NCI-H82 treated with DMSO at 0.1 percent for 48 hours (cell line): ENCODE measurements around the gene FAM200A.
A peak's percentile ranks its signal among the peaks of the same experiment; 100 is the strongest.
"Not testable (repeated sequence)": the region's sequence is repeated elsewhere in the genome, so short reads cannot be mapped to it uniquely, and the experiment has no call there.

ENCODE experiments used
- DNase-seq: peaks from one replicate; lab custom pipeline; 2025; ENCODE audit not compliant: unreplicated experiment; lab: John Stamatoyannopoulos, UW

Gene FAM200A

GRCh38 chr7:99559175-99559915 is 7.4 kb upstream of the FAM200A start:
- DNase-seq: no peak

DNA sequence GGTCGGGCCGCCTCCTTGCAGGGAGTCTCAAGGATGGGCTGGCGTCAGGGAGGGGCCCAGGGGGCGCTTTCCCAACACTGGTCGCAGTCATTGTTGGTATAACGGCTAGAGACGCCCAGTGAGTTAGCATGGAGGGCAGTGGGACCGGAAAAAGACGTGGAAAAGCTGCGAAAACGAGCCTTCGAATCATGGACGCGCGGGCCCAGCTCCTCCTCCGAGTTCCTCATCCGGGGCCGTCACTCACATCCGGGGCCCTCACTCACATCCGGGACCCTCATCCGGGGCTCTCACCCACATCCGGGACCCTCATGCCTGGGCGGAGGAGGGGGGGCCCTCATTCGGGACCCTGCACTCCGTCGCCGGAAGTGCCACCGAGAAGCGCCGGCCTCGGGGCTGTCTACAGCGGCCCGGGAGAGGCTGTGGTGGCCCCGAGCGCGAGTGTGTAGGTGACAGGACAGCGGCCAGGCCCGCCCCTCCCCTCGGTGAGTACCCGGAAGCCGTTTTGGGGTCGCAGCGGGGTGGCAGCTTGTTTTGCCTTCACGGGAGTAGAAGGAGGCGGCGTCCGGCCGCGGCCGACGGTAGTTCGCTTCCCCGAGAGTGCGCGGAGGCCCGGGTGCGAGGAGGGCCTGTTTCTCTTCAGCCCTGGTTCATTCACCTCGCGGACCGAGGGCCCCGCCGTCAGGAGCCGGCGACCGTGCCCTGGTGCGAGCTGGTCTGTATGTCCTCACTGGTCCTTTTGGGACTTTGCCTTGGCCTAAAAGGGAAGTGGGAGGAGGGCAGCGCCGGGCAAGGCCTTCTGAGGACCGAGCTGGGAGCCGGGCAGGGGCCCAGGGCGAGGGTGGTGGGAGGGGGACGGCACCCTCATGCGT is 6.6 kb upstream of the FAM200A start, which contains the start of gene ZNF655:
Gene ZNF655 (plus strand): TSS at position 337 of the 869 bp plus-strand sequence. CDS start 1,918 bp downstream, outside the sequence.
- DNase-seq: peak; percentile 73

DNA sequence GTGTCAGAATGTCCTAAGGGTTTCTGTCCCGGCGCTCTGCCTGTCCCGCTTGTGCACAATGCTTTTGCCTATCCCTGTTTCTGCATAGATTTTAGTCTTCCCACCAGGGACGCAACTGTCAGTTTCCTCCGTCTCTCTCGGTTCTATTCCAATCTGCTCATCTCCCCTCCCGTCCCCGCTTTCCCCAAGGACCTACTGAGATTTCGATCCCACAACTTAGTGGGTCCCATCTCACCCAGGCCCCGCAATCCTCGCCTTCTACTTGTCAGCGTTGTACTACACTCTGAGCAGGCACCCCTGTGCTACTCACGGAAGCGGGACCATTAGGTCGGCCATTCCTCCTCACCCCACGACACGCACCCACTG is 6.0 kb upstream of the FAM200A start:
- DNase-seq: no peak

DNA sequence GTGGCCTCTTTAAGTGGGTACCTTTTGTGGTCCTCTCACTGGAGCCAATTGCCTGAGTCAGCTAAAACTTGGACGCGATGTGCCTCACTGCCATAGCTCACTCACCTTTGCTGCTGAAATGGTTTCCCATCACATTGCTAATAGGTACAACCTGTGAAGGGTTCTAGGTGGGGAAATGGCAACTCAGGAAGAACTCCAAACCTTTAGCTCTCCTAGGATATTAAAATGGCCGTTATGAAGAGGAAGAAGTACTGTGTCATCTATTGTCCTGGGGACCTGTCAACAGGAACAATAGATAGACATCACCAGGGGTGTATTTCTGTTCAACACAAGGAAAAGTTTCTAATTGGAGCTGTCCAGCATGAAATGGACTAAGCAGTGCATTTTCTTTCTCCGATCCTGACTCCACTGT is 5.3 kb upstream of the FAM200A start:
- DNase-seq: no peak

DNA sequence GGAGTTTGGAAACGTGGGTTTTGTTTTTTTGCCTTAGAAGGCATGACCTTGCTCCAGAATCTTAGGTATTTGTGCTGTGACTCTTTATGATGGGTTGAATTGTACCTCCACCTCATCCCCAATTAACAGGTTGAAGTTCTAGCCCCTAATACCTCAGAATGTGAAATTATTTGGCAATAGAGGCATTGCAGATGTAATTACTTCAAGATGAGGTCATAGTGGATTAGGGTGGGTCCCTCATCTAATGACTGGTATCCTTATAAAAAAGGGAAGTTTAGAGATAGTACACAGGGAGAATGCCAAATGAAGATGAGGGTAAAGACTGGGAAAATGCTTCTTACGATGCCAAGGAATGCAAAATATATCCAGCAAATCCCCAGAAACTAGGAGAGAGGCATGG is 3.0 kb upstream of the FAM200A start:
- DNase-seq: no peak

- DNase-seq: no peak
These were observed 1.1 kb upstream of the FAM200A start for GRCh38 chr7:99553039-99553438.

DNA sequence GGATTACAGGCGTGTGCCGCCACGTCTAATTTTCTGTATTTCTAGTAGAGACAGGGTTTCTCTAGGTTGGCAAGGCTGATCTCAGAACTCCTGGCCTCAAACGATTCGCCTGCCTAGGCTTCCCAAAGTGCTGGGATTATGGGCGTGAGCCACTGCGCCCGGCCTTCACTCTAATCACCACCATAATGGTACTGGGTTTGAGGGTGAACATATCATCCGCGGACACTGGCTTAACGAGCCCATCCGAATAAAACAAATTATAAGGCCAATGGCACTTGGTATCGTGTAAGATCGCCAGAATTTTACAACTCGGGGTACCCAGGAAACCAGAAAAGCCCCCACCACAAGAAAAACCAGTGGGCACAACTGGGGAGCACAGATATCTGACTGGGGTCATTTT is 580 bp downstream of the FAM200A start:
- DNase-seq: no peak

DNA sequence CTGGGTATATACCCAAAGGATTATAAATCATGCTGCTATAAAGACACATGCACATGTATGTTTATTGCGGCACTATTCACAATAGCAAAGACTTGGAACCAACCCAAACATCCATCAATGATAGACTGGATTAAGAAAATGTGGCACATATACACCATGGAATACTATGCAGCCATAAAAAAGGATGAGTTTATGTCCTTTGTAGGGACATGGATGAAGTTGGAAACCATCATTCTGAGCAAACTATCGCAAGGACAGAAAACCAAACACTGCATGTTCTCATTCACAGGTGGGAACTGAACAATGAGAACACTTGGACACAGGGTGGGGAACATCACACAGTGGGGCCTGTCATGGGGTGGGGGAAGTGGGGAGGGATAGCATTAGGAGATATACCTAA is 2.4 kb downstream of the FAM200A start:
- DNase-seq: not testable (repeated sequence)

- not testable (repeated sequence) for DNase-seq
These were observed 6.6 kb downstream of the FAM200A start for GRCh38 chr7:99545308-99545707.

DNA sequence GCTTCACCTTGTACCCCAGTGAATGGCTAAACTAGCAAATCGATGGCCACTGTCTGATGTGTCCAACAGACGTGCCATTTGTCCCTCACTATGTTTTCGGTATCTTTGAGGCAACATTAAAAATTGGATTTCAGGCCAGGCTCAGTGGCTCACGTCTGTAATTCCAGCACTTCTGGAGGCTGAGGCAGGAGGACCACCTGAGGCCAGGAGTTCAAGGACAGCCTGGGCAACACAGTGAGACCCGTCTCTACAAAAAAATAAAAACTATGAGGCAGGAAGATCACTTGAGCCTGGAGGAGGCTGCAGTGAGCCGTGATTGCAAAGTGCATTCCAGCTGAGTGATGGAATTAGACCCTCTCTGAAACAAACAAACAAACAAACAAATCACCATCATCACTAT is 8.0 kb downstream of the FAM200A start:
- no peak for DNase-seq

DNA sequence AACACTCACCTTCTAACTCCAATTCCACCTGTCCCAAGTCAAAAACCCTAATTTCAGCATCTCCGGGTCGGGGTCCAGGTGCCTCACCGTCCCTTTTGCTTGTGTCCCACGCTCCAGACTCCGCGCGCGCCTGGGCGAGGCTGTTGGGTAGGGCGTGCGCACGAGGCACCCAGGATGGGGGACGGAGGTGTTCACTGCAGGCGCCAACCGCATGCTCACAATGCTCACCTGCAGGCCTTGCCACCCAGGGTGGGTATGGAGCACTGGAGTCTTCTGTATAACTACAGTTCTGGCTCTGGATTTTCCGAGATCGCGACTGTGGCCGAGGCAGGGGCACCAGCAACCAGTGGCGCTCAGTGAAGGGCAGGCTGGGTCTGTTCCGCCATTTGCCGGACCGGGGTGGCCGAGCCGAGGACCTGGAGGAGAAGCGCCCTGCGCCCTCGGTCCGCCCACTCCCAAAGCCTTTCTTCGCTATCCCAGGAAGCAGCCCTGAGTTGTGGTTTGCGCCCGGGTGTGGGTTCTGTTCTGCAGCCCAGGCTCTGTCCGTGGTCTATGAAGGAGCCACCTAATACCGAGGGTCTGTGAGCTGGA is 8.7 kb downstream of the FAM200A start:
- DNase-seq: no peak

DNA sequence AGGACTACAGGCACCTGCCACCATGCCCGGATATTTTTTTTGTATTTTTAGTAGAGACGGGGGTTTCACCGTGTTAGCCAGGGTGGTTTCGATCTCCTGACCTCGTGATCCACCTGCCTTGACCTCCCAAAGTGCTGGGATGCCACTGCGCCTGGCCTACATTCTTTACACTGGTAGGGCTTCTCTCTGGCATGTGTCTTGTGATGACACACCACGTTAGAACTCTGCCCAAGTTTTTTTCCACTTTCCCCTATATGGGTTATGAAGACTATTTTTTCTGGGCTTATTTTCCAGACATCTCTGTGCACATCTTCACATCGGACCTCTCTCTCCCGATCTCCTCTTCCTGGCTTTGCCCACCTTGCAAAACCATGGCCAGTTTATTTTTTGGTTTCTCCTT is 10.7 kb downstream of the FAM200A start:
- DNase-seq: no peak

DNA sequence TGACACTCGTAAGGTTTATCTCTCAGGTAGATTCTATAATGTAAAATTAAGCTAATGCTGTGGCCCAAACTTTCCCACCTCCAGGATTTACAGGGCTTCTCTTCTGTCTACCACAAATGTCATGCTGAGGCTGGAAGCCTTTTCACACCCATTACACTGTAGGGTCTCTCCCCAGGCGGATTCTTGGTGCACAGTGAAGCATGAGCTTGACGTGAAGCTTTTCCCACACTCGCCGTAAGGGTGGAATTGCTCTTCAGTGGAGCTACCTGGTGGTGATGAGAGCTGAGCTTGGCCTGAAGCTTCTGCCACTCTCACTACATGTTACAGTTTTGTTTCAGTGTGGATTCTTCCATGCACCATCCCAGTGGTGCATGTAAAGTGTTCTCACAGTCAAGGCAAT is 11.4 kb downstream of the FAM200A start:
- no peak for DNase-seq

- no peak for DNase-seq
These were observed 12.6 kb downstream of the FAM200A start for GRCh38 chr7:99539213-99539811.

DNA sequence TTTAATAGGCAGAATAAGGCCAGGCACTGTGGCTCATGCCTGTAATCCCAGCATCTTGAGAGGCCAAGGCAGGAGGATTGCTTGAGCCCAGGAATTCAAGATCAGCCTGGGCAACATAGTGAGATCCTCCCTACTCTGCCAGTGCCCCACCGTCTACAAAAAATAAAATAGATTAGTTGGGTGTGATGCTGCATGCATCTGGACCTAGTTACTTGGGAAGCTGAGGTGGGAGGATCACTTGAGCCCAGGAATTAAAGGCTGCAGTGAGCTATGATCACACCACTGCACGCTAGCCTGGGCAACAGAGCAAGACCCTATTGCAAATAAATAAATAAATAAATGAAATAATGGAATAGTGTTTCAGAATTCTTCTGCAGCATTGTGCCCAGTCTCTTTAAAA is 16.2 kb downstream of the FAM200A start:
- no peak for DNase-seq

DNA sequence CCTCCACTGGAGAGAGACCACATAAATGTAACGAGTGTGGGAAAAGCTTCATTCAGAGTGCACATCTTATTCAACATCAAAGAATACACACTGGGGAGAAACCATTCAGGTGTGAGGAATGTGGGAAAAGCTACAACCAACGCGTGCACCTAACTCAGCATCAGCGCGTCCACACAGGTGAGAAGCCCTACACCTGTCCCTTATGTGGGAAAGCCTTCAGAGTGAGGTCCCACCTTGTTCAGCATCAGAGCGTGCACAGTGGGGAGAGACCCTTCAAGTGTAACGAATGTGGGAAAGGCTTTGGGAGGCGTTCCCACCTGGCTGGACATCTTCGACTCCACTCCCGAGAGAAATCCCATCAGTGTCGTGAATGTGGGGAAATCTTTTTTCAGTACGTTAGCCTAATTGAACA is 20.6 kb downstream of the FAM200A start:
- DNase-seq: no peak

DNA sequence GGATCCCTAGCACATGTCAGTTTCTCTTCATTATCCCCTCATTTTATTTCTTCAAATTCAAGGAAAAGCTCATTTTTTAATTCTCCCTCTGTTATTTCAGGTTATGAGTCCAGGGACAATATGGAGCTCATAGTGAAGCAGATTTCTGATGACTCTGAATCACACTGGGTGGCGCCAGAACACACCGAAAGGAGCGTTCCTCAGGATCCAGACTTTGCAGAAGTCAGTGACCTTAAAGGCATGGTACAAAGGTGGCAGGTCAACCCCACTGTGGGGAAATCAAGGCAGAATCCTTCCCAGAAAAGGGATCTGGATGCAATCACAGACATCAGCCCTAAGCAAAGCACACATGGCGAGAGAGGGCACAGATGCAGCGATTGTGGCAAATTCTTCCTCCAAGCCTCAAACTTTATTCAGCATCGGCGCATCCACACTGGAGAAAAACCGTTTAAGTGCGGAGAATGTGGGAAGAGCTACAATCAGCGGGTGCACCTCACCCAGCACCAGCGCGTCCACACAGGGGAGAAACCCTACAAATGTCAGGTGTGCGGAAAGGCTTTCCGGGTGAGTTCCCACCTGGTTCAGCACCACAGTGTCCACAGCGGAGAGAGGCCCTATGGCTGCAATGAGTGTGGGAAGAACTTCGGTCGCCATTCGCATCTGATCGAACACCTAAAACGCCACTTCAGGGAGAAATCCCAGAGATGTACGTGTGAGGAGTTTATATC is 26.0 kb downstream of the FAM200A start:
- DNase-seq: no peak

GRCh38 chr7:99521399-99521798 is 30.5 kb downstream of the FAM200A start:
- no peak for DNase-seq

DNA sequence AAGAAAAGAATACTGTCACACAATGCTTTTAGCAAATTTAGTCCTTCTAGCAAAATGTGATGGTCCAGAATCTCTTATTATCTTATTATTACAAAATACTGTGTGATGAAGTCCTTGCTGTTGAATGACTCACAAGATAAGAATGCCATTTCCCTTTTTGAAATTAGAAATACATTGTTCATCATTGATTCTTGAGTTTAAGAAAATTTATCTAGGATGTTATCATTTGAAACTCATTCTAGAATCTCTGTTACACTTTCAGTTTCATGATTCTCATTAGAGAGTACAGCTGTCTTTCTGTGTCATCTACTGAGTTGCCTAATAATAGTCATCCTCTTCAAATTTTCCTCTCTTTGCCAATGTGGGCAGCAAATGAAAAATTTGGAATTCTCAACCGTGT is 37.9 kb downstream of the FAM200A start:
- no peak for DNase-seq

GRCh38 chr7:99505324-99505662 is 46.6 kb downstream of the FAM200A start:
- no peak for DNase-seq
